GM12873 (cell line): Measurements from ENCODE around the gene CBLC.
A peak's percentile ranks its signal among the peaks of the same experiment; 100 is the strongest.

Experiments
- TF ChIP-seq, protein P1 (sequence below): IDR thresholded peaks from 2 replicates; pipeline ENCODE4 v1.5.1; 2012; ENCODE audit warnings: low read depth, mild to moderate bottlenecking, moderate library complexity, low read length, control low read depth; ENCODE audit not compliant: insufficient read depth; ENCODE audit errors: missing control alignments

The CBLC gene

DNA sequence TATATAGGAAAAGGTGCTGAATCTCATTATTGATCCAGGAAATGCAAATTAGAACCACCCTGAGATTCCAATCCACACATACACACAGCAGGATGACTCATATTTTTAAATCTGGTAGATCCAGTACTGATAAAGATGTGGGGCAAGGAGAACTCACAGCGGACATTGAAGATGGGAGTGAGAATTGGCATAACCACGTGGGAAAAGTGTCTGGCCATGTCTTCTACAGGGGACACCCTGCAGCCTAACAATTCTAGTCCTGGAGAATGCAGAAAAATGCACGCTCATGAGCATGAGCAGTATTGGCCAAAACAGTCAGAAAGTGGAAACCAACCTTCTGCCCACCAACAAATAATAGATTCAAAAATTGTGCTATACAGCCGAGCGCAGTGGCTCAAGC lies 42.7 kb upstream of the CBLC start:
- TF ChIP-seq, protein P1, sequence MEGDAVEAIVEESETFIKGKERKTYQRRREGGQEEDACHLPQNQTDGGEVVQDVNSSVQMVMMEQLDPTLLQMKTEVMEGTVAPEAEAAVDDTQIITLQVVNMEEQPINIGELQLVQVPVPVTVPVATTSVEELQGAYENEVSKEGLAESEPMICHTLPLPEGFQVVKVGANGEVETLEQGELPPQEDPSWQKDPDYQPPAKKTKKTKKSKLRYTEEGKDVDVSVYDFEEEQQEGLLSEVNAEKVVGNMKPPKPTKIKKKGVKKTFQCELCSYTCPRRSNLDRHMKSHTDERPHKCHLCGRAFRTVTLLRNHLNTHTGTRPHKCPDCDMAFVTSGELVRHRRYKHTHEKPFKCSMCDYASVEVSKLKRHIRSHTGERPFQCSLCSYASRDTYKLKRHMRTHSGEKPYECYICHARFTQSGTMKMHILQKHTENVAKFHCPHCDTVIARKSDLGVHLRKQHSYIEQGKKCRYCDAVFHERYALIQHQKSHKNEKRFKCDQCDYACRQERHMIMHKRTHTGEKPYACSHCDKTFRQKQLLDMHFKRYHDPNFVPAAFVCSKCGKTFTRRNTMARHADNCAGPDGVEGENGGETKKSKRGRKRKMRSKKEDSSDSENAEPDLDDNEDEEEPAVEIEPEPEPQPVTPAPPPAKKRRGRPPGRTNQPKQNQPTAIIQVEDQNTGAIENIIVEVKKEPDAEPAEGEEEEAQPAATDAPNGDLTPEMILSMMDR = no peak

DNA sequence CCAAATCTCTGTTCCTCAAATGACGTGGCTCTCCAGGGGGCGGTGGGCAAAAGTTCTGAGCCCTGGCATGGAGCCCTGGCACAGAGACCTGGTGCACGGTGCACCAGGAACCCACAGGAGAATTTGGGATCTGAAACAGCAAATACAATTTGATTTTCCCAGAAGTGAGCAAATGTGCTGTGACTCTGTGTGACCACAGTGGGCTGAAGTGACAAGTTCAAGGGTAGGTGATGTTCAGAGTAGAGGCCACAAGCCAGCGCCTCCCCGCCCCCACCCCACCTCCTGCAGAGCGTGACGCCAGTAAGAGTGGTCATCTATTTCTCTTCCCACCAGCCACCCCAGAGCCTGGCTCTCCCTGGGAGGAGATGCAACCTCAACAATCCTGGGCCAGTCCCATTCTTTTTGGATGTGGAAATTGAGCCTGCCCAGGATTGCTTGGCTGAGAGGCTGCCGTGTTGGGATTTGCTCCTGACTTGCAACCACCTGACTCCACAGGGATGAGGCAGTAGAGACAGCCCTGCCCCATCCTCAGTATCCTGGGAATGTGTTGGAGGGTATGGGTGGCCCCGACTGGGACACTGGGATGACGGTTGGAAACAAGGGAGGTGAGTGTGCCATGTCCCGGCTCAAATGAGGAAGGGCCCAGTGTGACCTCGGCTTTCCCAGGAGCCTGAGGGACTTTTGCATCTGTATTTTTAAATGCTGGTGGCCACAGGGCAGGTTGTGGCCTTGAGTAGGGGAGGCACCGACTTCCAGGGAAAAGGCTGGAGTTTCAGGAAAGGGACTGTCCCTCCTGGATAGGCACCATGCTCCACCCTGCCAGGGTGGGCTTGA lies 40.2 kb upstream of the CBLC start:
- TF ChIP-seq, protein P1 = no peak

DNA sequence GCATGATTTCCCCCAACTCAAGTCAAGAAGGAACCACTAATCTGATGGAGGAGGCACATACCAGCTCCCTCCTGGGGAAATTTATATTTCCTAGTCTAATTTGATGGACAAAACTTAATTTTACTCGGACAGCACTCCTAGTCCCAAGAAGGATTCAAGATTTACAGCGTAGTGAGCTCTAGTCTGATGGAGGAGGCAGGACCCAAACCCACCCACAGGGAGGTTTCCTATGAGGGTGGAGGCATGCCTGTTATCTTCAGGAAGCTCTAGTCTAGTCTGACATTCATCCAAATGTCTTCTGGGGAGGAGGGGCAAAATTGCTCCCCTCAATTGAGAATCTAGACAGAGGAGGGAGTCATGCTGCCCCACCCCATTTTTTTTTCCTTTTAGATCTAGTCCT lies 39.6 kb upstream of the CBLC start:
- TF ChIP-seq, protein P1 = no peak

DNA sequence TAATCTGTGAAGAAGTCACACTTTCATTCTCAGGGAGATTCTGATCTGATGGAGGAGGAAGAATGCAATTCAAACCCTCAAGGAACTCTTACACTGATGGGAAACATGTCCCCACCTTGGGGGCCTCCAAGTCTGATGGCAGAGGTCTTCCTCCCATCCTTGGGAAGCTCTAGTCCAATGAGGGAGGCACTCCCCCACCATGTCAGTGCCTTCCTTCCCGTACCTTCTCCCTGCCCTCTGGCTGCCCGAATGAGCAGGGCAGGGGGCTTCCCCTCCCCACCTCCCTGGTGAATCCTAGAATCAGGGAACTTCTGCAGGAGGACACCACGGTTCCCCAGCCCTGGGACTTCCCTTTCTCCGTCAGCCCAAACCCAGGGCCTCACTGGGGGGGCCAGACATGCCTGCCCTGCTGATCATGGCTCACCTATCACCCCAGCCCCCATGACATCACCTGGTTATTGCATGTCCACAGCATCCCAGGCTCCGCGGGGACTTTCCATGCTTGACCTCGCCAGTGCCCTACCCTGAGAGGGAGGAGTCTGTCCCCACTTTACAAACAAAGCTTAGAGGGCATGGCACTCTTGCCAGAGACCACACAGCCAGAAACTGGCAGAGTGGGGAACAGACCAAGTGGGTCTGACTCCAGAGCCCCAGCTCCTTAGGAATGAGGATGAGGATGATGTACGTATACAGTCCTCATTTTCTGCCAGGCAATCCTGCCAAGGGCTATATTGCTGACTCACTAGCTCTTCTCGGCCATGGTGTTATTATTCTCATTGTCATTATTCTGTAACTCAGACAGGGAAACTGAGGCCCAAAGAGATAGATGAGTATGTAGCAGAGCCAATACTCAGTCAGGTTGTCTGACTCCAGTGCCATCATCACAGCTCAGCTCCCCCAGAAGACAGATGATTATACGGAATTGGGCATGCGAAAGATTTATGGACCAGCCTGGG lies 38.8 kb upstream of the CBLC start:
- TF ChIP-seq, protein P1 = no peak

DNA sequence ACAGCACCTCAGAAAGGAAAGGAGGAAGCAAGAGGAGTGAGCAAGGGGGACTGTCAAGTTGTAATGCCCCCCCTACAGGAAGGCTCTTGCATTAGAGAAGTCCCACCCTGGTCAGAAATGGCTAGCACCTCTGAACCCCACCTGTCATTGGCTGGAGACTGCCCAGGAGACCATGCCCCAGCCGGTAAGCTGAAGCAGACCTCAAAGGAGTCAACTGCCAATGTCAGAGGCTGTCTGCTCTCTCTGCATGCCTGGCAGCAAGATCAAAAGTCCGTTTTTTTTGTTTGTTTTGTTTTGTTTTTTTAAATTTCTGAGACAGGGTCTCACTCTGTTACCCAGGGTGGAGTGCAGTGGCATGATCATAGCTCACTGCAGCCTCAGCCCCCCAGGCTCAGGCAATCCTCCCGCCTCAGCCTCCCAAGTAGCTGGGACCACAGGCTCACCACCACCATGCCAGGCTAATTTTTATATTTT lies 37.3 kb upstream of the CBLC start:
- TF ChIP-seq, protein P1 = peak; percentile 39

DNA sequence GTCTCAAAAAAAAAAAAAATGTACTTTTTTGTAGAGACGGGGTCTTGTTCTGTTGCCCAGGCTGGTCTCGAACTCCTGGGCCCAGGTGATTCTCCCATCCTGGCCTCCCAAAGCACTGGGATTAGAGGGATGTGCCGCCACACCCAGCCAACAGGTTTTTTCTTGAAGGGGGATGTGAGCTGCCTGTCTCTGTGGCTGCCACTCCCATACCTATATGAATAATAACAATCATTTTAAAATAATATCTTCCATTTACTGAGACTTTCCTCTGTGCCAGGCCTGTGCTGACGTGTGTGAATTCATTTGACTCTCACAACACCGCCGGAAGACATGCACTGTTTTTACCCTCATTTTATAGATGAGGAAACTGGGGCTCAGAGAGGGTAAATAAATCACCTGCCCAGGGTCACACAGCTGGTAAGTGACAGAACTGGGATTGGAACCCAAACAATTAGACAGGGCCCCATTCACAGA lies 36.4 kb upstream of the CBLC start:
- TF ChIP-seq, protein P1 = no peak

DNA sequence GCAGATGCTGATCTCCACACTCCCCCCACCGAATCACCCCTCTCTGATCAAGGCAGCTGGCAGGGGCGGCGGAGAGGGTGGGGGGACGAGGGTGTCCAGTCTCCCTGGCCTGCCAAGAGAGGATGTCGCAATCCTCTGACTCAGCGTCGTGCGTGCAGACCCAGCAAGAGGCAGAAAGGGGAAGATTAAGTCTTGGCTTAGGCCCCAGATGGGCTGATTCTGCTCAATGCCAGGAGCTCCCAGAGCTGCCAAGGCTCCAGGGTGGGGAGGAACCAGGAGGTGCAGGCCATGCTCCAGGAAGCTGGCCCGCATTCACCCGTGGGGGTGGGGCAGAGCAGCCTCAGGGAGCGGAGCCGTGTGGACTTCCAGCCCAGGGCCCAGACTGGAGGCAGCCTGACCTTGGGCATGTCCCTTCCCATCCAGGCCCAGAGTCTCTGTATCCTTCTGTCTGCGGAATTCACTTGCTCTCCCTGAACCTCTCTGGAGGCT lies 35.8 kb upstream of the CBLC start:
- TF ChIP-seq, protein P1 = no peak
